ENCODE measurements around the gene KIF27. TPM values are rescaled to one million over a fixed set of nuclear protein-coding genes. Genes with fewer than 3 reads are reported as not detected.
"Not testable (repeated sequence)": the region's sequence is repeated elsewhere in the genome, so short reads cannot be mapped to it uniquely, and the experiment has no call there.

KIF27 gene
- total RNA-seq, 6 experiments from 2014 or later: 0.99 to 2.0 (median 1.2) TPM

DNA sequence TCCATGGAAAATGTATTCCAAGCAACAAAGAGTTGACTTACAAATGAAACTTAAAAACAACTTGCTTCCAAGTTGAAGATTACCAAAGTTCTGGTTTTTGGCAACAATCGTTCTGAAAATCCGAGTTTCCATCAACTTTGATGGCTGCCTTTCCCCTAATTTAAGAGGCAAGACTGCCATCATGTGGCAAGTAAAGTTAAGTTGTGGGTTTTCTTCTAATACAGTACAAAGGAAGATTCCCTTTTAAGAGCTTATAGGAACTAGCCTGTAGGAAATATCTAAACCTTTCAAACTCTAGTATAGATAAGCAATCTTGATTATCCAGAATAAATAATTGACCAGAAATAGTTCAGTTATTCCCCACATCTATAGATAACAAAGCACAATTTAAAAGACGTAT lies 9.0 kb downstream of the KIF27 start:
- not testable (repeated sequence) for H3K27ac Mint-ChIP-seq; H3K4me3 Mint-ChIP-seq; H3K9me3 Mint-ChIP-seq; H3K27me3 Mint-ChIP-seq (ENCODE audit: insufficient read depth); H3K4me1 Mint-ChIP-seq (ENCODE audit: low read depth); H3K36me3 Mint-ChIP-seq (ENCODE audit: low read depth)
- TF ChIP-seq, protein P1, sequence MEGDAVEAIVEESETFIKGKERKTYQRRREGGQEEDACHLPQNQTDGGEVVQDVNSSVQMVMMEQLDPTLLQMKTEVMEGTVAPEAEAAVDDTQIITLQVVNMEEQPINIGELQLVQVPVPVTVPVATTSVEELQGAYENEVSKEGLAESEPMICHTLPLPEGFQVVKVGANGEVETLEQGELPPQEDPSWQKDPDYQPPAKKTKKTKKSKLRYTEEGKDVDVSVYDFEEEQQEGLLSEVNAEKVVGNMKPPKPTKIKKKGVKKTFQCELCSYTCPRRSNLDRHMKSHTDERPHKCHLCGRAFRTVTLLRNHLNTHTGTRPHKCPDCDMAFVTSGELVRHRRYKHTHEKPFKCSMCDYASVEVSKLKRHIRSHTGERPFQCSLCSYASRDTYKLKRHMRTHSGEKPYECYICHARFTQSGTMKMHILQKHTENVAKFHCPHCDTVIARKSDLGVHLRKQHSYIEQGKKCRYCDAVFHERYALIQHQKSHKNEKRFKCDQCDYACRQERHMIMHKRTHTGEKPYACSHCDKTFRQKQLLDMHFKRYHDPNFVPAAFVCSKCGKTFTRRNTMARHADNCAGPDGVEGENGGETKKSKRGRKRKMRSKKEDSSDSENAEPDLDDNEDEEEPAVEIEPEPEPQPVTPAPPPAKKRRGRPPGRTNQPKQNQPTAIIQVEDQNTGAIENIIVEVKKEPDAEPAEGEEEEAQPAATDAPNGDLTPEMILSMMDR (IDR thresholded peaks at IDR 0.05): peak; percentile 74
- peak; percentile 47 for DNase-seq

DNA sequence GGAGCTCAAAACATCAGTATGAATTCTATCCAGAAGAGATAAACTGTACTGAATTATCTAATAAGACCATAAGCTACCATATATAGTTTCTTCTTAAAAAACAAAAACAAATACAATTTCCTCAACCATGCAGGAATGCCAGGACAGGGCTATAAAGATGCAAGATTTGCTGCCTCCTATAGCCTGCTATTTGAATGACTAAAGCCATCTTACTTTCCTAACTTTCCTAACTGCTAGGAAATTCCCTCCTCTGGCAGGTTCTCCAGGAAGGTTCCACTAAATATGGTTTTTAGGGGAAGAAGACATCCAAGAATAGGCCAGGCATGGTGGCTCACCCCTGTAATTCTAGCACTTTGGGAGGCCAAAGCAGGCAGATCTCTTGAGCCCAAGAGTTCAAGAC lies 15.1 kb downstream of the KIF27 start:
- Mint-ChIP-seq H3K4me3 (no peak overlapping the region), H3K4me1 (ENCODE audit: low read depth) (no peaks in the 10 kb centered on the region), H3K36me3 (ENCODE audit: low read depth) (no peaks in the 10 kb centered on the region), H3K27me3 (ENCODE audit: insufficient read depth) (peaks cover 2% of the 10 kb centered on the region; the same call in 1 of the 2 replicates), H3K9me3 (no peaks in the 10 kb centered on the region), H3K27ac (no peak overlapping the region)
- DNase-seq: no peak
- TF ChIP-seq, protein P1 (IDR thresholded peaks at IDR 0.05): peak; percentile 40

DNA sequence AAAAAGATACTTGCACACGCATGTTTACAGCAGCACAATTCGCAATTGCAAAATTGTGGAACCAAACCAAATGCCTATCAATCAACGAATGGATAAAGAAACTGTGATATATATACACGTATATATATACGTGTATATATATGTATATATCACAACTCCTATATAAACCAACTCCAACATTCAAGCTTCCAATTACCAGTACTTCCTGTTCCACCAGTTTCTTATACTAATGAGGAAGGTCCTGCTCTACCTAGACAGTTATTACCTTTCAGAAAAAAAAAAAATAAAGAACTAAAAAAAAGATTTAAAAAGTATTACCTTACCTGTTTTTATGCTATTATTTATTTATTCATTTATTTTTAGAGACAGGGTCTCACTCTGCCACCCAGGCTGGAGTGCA lies 20.6 kb downstream of the KIF27 start:
- H3K27me3 Mint-ChIP-seq (ENCODE audit: insufficient read depth); H3K27ac Mint-ChIP-seq; H3K9me3 Mint-ChIP-seq; H3K36me3 Mint-ChIP-seq (ENCODE audit: low read depth); DNase-seq; H3K4me3 Mint-ChIP-seq: not testable (repeated sequence)
- H3K4me1 Mint-ChIP-seq (ENCODE audit: low read depth): peaks cover 11% of the 10 kb centered on the region

DNA sequence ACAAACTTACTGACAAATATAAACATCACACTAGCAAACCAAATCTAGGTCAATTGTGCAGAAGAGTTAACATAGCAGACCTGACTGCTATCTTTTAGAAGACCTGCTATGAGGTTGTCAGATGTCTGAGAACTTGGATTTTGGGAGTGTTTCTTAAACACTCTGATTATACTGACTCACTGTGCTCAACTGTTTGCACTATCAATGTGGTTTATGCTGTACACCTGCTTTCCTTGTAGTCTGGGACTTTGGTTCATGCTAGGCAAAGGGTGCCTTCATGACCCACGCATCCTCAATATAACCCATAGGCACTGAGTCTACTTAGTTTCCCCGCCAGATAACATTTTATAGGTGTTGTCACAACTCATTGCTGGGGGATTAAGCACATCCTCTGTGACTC lies 26.9 kb downstream of the KIF27 start:
- not testable (repeated sequence) for H3K27ac Mint-ChIP-seq; H3K9me3 Mint-ChIP-seq; DNase-seq; H3K4me3 Mint-ChIP-seq; H3K27me3 Mint-ChIP-seq (ENCODE audit: insufficient read depth); H3K36me3 Mint-ChIP-seq (ENCODE audit: low read depth)
- H3K4me1 Mint-ChIP-seq (ENCODE audit: low read depth): peaks cover 11% of the 10 kb centered on the region

DNA sequence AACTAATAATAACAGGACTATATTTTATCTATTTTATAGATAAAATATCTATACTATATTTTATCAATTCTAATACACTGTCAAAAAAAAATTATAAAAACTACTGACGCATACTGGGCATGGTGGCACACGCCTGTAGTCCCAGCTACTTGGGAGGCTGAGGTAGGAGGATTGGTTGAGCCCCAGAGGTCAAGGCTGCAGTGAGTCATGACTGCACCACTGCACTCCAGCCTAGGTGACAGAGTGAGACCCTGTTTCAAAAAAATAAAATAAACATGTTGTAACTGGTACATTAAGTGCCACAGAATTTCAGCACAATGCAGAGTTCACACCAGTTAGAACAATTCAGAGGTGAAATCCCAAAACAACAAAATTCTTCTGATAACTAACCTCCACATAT lies 34.7 kb downstream of the KIF27 start:
- H3K27me3 Mint-ChIP-seq (ENCODE audit: insufficient read depth); H3K9me3 Mint-ChIP-seq; H3K4me3 Mint-ChIP-seq; DNase-seq; H3K36me3 Mint-ChIP-seq (ENCODE audit: low read depth): not testable (repeated sequence)
- Mint-ChIP-seq H3K4me1 (ENCODE audit: low read depth) (peaks cover 21% of the 10 kb centered on the region), H3K27ac (peak overlapping the region; percentile 91; the same call in 1 of the 2 replicates)

DNA sequence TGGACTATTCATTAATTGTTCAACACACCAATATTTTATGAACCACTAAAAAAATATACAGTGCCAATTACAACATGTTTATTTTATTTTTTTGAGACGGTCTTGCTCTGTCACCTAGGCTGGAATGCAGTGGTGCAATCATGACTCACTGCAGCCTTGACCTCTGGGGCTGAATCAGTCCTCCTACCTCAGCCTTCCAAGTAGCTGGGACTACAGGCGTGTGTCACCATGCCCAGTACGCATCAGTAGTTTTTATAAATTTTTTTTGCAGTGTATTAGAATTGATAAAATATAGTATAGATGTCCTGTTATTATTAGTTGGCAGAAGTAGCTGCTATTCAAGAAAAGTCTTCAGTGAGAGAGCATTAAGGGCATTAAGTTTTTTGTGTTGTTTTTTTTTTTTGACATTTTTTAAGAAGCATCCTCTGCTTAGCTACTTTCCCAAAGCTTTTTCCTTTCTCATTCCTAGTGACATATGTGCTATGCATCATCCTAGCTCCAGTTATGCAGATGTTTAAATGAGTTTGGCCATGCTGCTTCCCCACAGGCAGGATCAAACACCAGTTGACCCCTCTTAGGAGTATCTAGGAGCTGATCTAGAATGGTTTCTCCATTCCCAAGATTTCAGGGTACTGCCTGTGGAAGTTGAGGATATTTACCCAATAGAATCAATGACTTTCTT lies 35.5 kb downstream of the KIF27 start:
- Mint-ChIP-seq H3K4me3 (peak overlapping the region; percentile 41; the same call in 1 of the 2 replicates), H3K4me1 (ENCODE audit: low read depth) (peaks cover 21% of the 10 kb centered on the region), H3K27ac (peak overlapping the region; percentile 91)
- peak; percentile 95 for DNase-seq
- not testable (repeated sequence) for H3K27me3 Mint-ChIP-seq (ENCODE audit: insufficient read depth); H3K36me3 Mint-ChIP-seq (ENCODE audit: low read depth); H3K9me3 Mint-ChIP-seq

DNA sequence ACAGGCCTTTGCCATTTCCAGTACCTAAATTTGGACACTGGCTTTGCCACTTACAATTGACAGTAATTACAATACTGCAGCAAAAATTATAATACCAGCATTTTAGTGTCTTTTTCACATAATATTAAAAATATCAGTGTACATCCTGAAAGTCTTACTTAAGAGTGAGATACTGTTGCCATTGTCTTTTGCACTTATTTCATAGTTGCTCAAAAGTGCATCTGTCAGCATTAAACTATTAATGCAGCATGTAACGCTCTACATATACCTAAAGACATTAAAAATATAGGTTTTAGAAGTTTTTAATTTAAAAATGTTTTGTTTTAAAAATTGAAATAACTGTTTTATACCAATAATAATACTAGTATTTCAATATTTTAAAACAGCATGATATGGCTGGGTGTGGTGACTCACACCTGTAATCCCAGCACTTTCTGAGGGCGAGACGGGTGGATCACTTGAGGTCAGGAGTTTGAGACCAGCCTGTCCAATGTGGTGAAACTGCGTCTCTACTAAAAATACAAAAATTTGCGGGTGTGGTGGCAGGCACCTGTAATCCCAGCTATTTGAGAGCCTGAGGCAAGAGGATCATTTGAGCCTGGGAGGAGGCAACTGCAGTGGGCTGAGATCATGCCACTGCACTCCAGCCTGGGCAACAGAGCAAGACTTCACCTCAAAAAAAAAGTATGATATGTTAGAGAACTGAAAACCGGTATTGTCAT lies 39.4 kb downstream of the KIF27 start:
- H3K9me3 Mint-ChIP-seq; DNase-seq; H3K27me3 Mint-ChIP-seq (ENCODE audit: insufficient read depth); H3K27ac Mint-ChIP-seq; H3K36me3 Mint-ChIP-seq (ENCODE audit: low read depth); H3K4me3 Mint-ChIP-seq: not testable (repeated sequence)
- peaks cover 17% of the 10 kb centered on the region for H3K4me1 Mint-ChIP-seq (ENCODE audit: low read depth)

DNA sequence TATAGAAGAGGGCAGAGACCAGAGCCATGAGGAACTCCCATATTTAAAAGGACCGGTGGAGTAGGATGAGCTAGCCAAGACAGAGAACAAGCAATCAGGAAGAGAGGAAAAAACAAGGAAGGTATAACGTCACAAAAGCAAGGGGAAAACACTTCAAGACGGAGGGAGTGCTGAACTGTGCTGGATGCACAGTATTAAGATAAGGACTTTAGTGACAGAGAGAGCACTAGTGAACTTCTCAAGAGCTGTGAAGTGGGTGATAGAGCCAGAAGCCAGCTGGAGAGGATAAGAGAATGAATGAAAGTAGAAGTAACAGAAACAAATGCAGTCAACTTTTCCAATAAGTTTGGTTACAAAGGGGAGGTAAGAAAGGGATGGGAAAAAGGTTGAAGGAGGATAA lies 45.7 kb downstream of the KIF27 start:
- not testable (repeated sequence) for H3K27ac Mint-ChIP-seq; H3K27me3 Mint-ChIP-seq (ENCODE audit: insufficient read depth); H3K36me3 Mint-ChIP-seq (ENCODE audit: low read depth); H3K4me1 Mint-ChIP-seq (ENCODE audit: low read depth); DNase-seq; H3K4me3 Mint-ChIP-seq; H3K9me3 Mint-ChIP-seq

DNA sequence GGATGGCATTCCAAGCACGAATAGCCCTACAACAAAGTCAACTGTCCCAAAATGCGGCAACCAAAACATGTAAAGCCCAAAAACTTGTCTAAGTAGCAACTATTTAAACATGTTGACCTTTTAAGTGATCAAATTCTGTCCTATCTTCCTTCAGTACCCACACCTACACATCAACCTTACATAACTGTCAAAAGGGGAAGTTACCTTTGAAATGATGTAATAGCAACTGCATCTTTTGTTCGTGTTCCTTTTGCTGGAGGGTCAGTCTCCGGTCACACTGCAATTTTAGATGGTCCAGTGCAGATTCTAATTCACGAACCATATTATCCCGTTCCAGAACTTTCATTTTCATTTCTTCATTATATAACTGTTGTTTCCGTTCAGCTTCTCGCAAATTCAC lies 71.3 kb downstream of the KIF27 start:
- not testable (repeated sequence) for H3K4me3 Mint-ChIP-seq; H3K9me3 Mint-ChIP-seq; H3K4me1 Mint-ChIP-seq (ENCODE audit: low read depth); DNase-seq; H3K27me3 Mint-ChIP-seq (ENCODE audit: insufficient read depth); H3K27ac Mint-ChIP-seq; H3K36me3 Mint-ChIP-seq (ENCODE audit: low read depth)

Data from HFFc6 (cell line).